ENCODE data around the gene NUDT4. TPM values are rescaled to one million over a fixed set of nuclear protein-coding genes. Genes with fewer than 3 reads are reported as not detected.
"Not testable (repeated sequence)": the region's sequence is repeated elsewhere in the genome, so short reads cannot be mapped to it uniquely, and the experiment has no call there.

Gene NUDT4
- total RNA-seq, 1 donor from 2014 or later = 410 TPM

DNA sequence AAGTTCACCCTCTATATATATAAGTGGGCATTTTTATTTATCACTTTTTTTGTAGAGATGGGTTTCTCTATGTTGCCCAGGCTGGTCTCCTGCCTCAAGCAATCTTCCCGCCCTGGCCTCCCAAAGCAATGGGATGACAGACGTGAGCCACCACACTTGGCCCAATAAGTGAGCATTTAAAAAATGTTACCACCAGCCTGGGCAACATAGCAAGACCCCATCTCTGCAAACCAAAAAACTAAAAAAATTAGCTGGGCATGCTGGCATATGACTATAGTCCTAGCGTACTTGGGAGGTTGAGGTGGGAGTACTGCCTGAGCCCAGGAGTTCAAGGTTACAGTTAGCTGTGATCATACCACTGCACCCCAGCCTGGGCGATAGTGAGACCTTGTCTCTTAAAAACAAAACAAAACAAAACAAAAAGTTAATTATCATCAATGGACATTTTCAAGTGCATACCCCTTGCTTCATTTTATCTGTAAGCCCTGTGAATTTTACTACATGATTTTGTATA is 40.3 kb downstream of the NUDT4 start:
- no peak for ATAC-seq

DNA sequence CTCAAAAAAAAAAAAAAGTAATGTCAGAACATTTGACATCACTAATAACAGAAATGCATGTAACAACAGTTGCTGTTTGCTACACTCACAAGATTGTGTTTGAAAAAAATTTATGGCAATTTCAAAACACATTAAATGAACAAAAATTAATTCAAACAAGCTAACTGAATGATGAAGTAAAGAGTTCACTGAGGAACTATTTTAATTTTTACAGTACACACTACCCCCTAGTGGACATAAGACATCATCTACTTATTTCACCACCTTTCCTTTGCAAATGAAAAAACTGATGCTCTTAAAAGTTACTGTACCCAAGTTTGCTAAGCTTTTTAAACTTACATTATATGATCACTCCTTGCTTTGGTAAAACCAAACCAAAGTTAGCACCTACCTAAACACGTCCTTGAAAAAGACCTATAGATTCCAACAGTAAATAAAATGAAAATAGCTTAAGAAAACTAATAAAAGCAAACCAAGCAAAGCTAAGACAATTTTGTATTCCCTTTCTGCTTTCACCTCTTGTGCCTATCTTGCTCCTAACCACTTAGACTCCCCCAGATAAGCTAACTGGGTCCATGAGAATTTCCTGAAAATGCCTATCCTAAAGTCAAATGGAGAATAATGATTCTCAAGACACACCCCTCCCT is 41.8 kb downstream of the NUDT4 start:
- intact Hi-C loops (cut with micrococcal nuclease) = loop anchor here (5.0 kb wide), 1 partner anchor 432 kb away; no protein-coding TSS in a partner anchor
- no peak for DNase-seq
- ATAC-seq = peak; percentile 44

More for the DNA sequence above, 40.3 kb downstream of the NUDT4 start:
- intact Hi-C loops (cut with micrococcal nuclease) = no loop called here
- DNase-seq = no peak

DNA sequence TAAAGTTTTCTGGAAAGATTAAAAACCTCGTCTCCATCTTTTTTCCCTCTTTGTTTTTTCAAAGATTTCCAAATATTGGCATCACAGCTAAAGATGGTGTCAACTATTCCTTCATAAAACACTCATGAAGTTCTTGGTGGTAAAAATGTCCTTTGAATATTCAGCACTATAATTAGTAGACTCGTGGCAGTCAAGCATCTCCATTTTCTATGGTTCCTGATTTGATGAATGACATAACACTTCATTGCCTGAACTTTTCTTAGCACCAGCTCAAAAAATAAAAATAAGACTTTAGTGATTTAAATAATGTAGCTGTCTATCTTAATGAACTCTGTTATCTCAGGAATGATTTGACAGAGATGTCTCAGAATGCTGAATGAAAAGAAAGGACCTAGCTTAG is 44.3 kb downstream of the NUDT4 start:
- no peak for DNase-seq
- intact Hi-C loops (cut with micrococcal nuclease) = loop anchor here (5.0 kb wide), 1 partner anchor 435 kb away; no protein-coding TSS in a partner anchor

DNA sequence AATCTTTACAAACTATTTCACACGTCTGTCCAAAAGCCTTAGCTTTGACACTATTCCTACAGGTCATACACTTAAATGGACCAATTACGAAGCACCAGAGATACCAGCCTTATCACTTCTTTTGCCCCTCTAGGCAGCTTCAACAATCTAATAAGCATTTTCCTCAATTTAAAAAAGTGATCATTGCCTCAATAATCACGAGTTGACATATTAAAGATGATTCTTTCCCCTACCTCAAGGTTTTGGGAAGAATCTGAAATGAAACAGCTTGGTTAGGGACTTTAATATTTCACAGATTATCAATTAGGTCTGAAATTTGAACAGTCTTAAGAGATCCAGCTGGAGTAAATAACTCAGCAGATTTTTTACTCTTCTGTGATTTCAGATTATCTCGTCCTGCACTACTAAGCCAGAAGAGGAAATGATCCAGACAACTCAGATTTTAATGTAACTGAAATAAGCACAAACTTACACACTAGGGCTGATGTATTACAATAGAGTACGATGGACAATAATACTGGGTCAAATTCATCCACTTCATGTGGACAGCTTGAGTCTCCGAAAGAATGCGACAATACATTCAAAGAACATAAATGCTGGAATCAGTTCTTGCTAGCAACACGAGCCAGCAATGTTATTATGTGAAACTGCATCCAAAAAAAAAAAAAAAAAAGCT is 48.1 kb downstream of the NUDT4 start:
- DNase-seq = no peak
- intact Hi-C loops (cut with micrococcal nuclease) = no loop called here
- ATAC-seq = no peak

More for the DNA sequence above, 44.3 kb downstream of the NUDT4 start:
- ATAC-seq = no peak

DNA sequence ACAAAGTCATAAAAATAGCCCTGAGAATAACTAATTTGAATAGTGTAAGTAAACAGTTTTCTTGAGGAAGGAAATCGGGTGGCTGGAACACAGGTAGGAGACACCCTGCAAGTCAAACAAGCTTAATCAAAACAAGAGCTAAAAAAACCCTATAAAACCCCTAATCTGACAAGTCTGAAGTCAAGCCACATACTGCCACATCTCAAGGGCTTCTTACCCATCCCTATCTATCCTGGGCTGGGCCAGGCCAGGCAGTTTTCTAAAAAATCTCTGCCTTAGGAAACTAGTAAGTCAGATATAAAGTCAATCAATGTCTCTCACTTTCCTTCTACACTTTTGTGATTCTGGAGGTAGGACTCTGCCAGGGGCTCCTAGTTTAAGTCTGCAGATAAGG is 48.7 kb downstream of the NUDT4 start:
- intact Hi-C loops (cut with micrococcal nuclease) = no loop called here
- ATAC-seq (no peak), DNase-seq (no peak)

DNA sequence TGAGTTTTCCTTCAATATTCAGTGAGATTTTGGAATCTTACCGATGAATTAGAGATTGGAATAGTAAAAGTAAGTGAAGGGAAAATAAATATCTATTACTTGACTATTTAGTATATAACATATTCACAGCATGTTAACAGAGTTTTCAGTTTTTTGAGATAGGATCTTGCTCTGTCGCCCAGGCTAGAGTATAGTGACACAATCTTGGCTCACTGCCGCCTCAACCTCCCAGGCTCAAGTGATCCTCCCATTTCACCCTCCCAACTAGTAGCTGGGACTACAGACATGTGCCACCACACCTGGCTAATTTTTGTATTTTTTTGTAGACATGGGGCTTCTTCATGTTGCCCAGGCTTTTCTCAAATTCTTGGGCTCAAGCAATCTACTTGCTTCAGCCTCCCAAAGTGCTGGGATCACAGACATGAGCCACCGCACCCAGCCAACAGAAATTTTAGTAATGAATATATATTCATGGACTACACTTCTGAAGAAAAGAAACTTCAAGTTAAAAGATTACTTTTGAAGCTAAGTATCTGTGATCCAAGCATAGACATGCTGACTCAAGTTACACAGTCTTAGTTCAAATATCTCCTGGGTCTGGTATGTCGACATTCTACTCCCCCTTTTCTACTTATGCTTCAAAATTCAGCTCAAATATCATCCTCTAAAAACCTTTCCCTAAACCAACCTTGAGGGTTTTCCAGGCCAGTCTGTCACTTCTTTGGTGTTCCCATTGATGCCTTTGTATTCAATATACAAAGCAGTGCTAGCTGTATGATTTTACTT is 50.2 kb downstream of the NUDT4 start:
- DNase-seq (no peak), ATAC-seq (peak; percentile 48)
- intact Hi-C loops (cut with micrococcal nuclease) = no loop called here

DNA sequence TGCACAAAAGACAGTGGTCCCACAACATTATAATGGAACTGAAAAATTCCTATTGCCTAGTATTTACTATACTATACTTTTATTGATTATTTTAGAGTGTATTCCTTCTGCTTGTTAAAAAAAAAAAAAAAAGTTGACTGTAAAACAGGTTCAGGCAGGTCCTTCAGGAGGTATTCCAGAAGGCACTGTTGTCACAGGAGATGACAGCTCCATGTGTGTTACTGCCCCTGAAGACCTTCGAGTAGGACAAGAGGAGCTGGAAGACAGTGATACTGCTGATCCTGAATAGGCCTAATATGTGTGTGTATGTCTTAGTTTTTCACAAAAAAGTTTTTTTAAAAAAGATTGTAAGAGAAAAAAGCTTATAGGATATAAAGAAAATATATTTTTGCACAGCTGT is 51.7 kb downstream of the NUDT4 start:
- DNase-seq (no peak), ATAC-seq (no peak)
- intact Hi-C loops (cut with micrococcal nuclease) = no loop called here

DNA sequence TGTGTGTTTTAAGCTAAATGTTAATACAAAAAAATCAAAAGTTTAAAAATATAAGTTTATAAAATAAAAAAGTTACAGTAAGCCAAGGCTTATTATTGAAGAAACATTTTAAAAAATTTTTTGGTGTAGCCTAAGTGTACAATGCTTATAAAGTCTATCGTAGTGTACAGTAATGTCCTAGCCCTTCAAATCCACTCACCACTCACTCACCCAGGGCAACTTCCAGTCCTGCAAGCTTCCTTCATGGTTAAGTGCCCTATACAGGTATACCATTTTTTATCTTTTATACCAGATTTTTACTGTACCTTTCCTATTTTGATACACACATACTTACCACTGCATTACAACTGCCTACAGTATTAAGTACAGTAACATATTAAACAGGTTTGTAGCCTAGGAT is 52.1 kb downstream of the NUDT4 start:
- ATAC-seq (no peak), DNase-seq (no peak)
- intact Hi-C loops (cut with micrococcal nuclease) = no loop called here

DNA sequence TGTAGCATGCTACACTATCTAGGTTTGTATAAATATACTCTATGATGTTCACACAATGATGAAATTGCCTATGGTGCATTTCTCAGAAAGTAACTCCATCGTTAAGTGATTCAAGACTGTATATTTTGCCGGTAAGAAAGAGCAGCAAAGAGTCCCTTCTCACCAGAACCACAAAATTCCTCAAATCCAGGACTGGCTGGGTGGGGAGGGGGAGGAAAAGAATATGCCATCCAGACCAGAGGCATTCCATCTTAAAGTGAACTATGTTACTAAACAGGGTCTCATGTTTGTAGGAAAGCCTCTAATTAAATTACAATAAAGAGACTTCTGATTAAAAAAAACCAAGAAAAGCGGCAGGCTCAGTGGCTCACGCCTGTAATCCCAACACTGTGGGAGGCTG is 52.6 kb downstream of the NUDT4 start:
- intact Hi-C loops (cut with micrococcal nuclease) = no loop called here
- ATAC-seq (no peak), DNase-seq (no peak)

DNA sequence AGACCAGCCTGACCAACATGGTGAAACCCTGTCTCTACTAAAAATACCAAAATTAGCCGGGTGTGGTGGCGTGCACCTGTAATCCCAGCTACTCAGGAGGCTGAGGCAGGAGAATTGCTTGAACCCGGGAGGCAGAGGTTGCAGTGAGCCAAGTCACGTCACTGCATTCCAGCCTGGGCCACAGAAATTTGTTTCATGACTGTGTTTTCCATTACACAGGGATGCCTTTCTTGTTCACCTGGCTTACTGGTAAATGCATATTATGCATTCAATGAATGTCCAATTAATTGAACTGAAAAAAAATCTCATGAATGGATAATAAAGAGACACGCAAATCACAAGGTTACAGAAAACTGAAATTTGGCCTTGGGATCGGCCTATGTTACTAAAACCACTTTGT is 54.3 kb downstream of the NUDT4 start:
- ATAC-seq; DNase-seq; intact Hi-C loops (cut with micrococcal nuclease): not testable (repeated sequence)

DNA sequence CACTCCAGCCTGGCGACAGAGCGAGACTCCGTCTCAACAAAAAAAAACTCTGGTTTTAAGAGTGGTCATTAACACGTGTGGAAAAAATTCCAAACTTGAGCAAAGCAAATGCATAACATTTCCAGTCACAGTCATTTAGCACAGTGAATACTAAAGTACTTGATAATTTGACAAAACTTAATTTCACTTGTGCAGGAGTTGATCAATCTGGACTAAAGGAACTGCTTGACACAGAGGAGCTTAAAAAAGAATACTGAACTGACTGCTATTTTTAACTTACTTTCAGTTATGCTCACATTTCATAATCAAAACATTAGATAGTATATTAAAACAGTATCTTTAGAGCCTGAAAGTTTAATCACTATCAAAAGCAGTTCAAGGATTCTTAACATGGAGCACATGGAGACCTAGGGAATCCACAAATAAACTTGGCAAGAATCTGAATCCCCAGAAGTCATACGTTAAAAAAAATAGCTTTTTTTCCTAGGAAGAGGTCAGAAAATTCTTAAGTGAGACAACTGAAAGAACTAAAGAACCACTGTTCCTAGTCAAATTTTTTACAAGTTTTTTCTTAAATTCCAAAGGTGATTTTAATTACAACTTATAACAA is 56.6 kb downstream of the NUDT4 start:
- ATAC-seq = peak; percentile 50
- intact Hi-C loops (cut with micrococcal nuclease) = no loop called here
- DNase-seq = no peak

DNA sequence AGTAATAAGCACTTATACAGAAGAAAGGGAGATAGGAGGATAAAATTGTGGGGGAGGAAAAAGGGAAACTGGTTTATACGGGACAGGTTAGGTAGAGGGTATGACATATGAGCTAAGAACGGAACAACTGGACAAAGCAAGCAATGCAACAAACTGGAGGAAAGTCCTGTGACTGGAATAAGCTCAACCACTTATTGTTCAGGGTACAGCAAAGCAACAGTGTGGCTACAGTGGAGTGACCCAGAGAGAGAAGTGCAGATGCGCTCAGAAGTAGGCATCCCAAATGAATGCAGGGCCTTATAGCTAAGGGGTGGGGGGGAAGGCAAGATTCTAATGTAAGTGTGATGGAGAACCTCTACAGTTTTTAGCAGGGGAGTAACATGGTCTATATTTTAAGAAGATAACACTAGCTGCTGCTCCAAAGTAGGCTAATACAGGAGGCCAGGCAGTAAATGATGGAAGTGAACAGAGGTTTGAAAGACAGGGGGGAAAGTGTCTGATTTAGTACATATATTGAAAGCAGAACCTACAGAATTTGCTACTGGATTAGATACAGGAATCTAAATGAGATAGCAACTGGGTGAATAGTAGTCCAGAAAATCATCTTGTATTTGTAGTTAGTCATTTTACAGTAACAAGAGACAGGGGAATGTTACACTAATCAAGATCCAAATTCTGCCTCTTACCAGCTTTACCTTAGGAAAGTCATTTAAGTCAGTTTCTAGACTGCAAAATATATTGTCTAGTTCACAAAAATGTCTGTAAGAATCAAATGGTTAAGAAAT is 60.7 kb downstream of the NUDT4 start:
- ATAC-seq (no peak), DNase-seq (no peak)
- intact Hi-C loops (cut with micrococcal nuclease) = no loop called here

DNA sequence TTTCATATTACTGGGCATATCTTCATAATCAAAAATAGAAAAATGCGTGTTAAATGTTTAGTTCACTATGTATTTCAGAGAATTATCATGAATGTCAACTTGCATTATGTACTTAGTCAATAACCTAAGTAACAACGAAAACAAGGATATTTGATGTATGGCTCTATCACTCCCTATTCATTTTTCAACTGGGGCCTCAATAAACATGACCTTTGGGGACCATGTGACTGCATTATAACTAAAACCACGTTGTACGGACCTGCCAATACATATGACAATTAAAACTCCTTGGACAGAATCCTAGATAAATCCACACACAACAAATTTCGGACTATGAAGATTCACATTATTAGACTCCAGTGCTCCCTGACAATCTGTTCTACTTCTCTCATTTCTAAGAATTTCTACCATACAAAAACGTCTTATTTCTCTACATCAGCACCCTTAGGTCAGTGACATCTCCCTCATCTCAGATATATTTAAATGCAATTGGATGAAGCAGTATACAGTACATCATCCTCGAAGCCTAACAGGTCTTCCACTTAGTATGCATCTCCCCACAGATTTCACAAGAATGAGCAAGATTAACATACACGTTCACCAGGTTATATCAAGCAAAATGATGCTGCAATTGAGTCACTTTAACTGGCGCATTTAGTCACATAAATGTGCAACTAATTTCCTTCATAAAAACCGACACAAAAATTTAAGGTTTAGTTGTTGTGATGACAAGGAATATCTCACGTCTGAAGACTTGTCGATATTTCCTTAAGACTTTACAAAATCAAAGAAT is 62.5 kb downstream of the NUDT4 start:
- no peak for DNase-seq
- intact Hi-C loops (cut with micrococcal nuclease) = no loop called here
- ATAC-seq = no peak

DNA sequence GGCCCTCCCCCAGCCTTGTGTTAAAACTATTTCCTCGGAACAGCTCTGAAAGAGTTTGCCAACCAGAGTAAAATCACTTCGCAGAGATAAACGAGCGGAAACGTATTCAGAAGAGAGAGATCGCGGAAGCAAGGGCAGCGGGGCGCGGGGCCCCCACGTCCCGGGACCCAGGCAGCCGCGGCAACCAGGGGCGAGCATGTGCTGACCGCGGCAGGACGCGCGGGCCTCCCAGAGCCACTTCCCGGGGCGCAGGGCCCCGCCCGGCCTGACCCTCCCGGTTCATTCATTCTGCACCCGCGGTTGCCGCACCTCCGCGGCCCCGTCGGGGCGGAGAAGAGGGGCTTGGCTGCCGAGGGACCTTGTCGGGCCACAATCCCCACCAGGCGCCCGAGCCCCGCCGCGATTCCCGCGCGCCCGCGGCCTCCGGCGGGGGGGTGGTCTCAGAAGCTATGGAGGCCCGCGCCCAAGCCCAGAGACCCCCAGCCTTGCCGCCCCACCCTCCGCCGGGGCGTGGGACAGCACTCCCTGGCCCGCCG is 63.4 kb downstream of the NUDT4 start:
- ATAC-seq (peak; percentile 14), DNase-seq (peak; percentile 60)

DNA sequence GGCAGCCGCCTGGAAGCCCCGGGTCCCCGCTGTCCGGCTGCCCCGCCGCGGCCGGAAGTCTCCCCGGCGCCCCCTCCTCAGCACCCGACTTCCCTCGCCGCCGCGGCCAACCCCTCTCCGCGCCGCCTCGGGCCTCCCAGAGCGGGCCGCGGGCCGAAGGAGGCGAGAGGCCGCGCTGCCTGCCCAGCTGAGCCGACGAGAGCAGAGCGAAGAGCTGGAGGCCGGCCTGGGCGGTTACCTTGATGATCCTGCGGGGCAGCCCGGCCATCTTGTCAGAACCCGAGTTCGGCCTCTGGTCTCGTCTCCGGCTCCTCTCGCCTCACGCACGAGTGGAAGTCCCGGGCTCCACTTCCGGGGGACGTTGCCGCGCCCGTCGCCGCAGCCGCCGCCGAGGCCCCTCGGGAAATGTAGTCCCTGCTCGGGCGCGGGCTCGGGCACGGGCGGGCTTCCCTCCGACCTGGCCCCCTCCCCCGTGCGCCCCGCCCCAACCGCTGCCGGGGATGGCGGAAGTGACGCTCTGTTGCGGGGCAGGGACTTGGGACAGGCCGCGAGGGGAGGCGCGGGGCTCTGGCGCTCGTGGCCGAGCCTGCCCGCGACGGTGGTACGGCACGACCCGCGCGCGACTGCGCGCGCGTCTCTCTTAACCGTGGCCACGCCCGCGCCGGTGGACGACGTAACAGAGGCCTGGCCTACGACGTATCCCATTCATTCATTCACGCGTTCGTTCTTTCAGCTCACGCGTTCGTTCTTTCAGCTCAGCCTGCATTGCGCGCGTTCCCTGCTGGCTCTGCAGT is 64.1 kb downstream of the NUDT4 start, which contains the start of gene UBE2N:
TSS of gene UBE2N (minus strand) at position 331 of the 794 bp plus-strand sequence. CDS start at position 268, 63 bp downstream.
- peak; percentile 98 for DNase-seq
- intact Hi-C loops (cut with micrococcal nuclease) = no loop called here
- peak; percentile 95 for ATAC-seq

More for the DNA sequence above, 63.4 kb downstream of the NUDT4 start:
- intact Hi-C loops (cut with micrococcal nuclease) = no loop called here

DNA sequence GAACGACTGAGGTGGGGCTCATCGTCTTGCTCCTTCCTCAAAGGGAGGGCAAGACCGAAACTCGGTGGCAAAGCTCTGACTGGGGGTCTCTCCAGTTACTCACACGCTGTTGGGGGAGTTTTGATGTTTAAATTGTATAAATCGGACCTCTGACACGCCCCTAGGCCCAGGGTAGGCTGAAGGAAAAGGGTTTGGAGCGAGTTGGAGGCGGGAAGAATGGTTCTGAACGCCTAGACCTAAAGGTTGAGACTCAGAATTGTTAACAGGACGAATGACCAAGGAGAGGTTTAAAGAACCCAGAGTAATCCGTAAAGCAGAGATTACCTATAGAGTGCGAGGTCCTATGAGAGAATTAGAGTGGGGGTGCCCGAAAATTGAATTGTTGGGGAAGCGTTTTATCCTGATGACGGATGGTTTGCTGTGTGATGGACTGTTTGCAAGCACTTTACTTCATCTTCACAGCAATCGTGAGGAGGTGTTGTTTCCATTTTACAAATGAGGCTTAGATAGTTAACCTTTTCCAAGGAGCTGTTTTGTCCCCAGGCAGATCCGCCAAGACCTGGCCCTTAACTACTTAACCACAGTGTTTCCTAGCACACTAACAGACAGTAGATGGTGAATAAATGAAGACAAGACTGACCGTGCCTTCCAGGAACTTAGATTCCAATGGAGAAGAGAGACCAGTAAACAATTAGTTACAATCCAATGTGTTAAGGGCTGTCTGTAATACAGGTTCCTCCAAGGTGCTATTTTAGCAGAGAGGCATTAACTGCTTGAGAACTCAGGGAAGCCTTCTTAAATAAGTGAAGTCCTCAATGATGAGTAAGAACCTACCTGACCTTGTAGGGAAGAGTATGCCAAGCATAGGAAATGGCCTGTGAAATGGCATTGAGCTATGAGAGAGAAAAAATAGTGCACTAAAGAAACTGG is 65.0 kb downstream of the NUDT4 start:
- DNase-seq (no peak), ATAC-seq (peak; percentile 0)
- intact Hi-C loops (cut with micrococcal nuclease) = no loop called here

Measured in left ventricle myocardium superior (tissue), 1 donor.